DOHH2 (cell line): ENCODE results near the gene RASAL2.

Experiments
- CTCF ChIP-seq: fragments of 200-600 bp; sonication (generic); IDR thresholded peaks from one replicate; pipeline ENCODE4 v1.5.1; 2014; ENCODE audit warnings: antibody characterized with exemption, mild to moderate bottlenecking, low read depth, low read length; ENCODE audit not compliant: poor library complexity, severe bottlenecking
- EZH2phosphoT487 ChIP-seq: fragments of 200-600 bp; sonication (generic); IDR thresholded peaks from 2 replicates; pipeline ENCODE4 v1.6.1; 2017; ENCODE audit warnings: borderline replicate concordance, mild to moderate bottlenecking, antibody characterized with exemption, low read length, moderate library complexity, mixed read lengths

DNA sequence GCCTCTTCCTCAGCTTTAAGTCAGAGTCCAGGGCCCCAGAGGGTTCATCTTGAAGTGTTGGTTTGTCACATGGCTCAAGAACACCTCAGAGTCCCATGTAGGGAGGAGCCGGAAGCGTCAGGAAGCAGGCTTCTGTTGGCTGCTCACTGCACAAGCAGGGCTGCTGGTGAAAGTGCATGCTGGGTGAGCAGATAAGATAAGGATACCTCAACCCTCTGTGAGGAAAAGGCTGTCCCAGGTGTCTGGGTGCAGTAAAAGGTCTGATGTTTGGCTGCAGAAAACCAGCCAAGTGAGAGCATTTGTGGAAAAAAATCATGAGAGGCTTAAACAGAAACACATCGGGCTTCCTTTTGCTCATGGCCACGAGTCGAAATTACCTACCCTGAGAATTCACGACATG is 412.8 kb downstream of the RASAL2 start:
- TF ChIP-seq CTCF (no peak), EZH2phosphoT487 (no peak)
